Neural progenitor cell (in vitro differentiated cells): Measurements from ENCODE around the gene UBE2A.

Experiments used
- EZH2 ChIP-seq: fragments of 200-600 bp; sonication (generic); IDR thresholded peaks from 2 replicates; pipeline ENCODE4 v1.6.1; 2017; ENCODE audit warnings: antibody characterized with exemption, mild to moderate bottlenecking, moderate library complexity
- EZH2phosphoT487 ChIP-seq: fragments of 200-600 bp; sonication (generic); IDR thresholded peaks from 2 replicates; pipeline ENCODE4 v1.6.1; 2017; ENCODE audit warnings: antibody characterized with exemption
- TF ChIP-seq, protein P1 (sequence below): fragments of 200-600 bp; sonication (generic); IDR thresholded peaks from 2 replicates; pipeline ENCODE4 v1.5.1; 2017; ENCODE audit warnings: antibody characterized with exemption, mild to moderate bottlenecking

DNA sequence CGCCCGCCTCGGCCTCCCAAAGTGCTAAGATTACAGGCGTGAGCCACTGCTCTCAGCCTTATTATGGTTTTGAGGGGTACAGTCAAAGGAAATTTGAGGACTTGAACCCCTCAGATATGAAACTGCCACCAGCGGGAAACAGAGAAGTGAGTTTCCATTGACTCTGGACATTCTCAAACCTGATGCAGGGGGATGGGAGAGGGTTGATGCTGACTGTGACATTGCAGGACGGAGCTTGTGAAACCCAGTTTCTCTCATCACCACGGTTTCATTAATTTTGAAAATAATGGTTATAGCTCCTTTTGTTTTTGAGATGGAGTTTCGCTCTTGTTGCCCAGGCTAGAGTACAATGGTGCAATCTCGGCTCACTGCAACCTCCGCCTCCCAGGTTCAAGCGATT is 50.1 kb downstream of the UBE2A start:
- TF ChIP-seq, protein P1, sequence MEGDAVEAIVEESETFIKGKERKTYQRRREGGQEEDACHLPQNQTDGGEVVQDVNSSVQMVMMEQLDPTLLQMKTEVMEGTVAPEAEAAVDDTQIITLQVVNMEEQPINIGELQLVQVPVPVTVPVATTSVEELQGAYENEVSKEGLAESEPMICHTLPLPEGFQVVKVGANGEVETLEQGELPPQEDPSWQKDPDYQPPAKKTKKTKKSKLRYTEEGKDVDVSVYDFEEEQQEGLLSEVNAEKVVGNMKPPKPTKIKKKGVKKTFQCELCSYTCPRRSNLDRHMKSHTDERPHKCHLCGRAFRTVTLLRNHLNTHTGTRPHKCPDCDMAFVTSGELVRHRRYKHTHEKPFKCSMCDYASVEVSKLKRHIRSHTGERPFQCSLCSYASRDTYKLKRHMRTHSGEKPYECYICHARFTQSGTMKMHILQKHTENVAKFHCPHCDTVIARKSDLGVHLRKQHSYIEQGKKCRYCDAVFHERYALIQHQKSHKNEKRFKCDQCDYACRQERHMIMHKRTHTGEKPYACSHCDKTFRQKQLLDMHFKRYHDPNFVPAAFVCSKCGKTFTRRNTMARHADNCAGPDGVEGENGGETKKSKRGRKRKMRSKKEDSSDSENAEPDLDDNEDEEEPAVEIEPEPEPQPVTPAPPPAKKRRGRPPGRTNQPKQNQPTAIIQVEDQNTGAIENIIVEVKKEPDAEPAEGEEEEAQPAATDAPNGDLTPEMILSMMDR: no peak
- no peak for TF ChIP-seq EZH2
- TF ChIP-seq EZH2phosphoT487: no peak
